NCI-H1436 (cell line): ENCODE results near the gene CUEDC1.
"Not testable (repeated sequence)": the region's sequence is repeated elsewhere in the genome, so short reads cannot be mapped to it uniquely, and the experiment has no call there.

Experiments used
- DNase-seq: peaks from one replicate; lab custom pipeline; 2025; lab: John Stamatoyannopoulos, UW

CUEDC1 gene

GRCh38 chr17:57985675-57985974, 30.4 kb upstream of the CUEDC1 start:
- DNase-seq, result no peak

- DNase-seq, result no peak
Measured at GRCh38 chr17:57984936-57985674, 29.9 kb upstream of the CUEDC1 start.

DNA sequence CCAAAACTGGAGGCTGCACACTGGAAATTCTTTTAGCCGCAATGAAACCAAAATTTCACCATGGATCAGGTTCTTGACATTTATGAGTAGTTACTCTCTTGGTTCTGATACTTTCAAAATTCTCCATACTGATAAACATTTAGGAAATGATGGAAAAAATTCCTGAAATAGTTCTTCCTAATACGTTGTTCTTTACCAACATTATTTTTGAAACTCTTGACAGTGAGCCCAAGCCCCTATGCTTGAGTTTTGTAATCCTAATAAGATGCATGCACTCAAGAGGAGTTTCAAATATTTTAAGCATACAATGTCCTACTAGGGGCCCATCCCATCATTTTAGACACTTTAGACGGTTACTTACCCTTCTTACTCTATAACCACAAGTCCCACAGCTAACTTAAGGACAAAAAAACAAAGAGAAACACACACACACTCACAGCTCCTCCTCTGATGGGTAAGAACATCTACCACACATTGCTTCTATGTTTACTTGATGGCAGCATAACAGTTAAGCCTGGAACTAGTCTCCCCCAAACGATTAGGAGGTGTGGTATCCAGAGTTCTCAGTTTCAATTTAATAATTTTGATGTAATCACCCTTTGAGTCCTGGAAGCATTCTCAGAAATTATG, 29.2 kb upstream of the CUEDC1 start:
- DNase-seq, result no peak

GRCh38 chr17:57983446-57983845, 28.2 kb upstream of the CUEDC1 start:
- no peak for DNase-seq

GRCh38 chr17:57982452-57983170, 27.4 kb upstream of the CUEDC1 start:
- no peak for DNase-seq

GRCh38 chr17:57980522-57980921, 25.3 kb upstream of the CUEDC1 start:
- no peak for DNase-seq

GRCh38 chr17:57979076-57979475, 23.9 kb upstream of the CUEDC1 start:
- no peak for DNase-seq

DNA sequence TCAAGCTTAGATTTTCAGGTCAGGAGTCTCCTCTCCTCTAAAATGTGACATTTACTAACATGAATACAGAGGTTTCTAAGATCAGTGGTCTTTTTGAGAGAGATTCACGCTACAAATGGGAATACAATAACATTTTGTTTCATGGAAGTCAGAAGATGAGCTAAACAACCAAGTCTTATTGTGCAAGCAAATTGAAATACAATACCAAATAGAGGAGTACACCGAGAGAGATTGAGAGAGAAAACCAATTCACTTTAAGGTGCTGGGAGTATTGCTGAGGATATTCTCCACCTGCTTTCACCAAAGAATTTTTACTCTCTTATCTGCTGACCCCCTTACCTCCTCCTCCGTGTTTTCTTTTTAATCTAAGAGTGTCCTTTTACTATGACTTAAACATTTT, 21.4 kb upstream of the CUEDC1 start:
- no peak for DNase-seq

DNA sequence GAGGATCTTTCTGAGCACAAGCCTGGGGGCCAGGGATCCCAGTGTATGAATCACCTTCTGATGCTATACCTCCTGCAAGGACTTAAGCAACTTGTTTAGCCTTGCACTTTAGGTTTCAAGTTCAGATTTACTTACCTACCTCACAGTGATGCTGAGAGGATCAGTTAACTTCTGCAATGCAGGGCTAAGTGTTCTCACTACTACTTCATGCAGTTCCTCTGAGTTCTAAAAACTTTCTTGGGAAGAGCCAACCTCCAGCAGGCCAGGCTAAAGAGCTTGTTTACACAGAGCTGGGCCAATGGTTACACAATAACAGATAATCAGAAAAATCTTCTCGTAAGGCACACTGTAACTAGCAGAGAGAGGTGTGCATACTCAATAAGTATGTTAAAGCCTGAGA, 19.8 kb upstream of the CUEDC1 start:
- DNase-seq, result no peak

DNA sequence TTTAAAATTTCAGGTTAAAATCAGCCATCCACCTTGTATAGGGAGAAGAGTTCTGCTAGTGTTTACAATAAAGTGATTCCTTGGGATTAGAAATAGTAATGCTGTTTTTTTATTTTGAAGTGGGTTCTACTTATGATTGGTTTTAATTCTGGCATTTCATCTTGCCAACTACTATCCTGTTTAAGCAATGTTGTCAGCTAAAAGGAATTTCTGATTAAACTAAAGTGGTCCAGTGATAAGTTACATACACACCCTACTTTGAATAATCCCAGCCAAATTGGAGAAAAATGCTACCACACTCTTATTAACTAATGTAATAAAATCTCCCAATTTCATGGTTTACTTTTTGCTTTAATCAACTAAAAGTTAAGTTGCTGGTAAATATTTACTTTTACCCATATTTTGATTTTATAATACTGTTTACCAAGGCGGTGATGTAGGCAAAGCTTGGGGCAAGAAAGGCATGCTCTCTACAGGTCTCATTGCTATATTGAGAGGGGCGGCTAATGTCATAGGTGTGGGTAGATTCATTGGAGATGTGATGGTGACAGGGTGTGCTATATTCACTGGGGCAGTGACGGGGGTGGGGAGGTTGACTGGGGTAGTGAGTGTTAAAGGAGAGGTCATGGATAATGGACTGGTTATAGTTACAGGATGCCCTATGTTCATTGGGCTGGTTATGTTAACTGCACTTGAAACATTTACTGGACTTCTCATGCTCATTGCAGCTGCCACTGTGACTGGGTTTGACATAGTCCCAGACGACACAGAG, 19.0 kb upstream of the CUEDC1 start:
- not testable (repeated sequence) for DNase-seq

GRCh38 chr17:57972151-57972550, 16.9 kb upstream of the CUEDC1 start:
- DNase-seq, result no peak

DNA sequence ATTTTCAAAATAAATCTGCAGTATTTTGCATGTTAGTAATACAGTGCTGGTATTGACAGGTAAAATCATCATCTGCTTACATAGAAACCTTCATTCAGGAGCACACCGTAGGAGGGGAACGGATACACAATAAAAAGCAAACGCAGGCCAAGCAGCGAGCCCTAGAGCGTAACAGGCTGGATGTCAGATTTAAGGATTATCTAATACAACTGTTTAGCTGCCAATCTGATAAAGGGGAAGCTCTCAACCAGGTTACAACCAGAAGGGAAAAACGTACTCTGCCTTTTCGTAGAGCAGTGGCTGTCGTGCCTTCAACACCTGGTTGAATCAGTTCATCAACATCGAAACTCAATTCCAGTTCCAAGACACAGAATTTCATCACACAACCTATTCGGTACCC, 16.4 kb upstream of the CUEDC1 start:
- no peak for DNase-seq

GRCh38 chr17:57970710-57971109, 15.5 kb upstream of the CUEDC1 start:
- DNase-seq, result no peak

DNA sequence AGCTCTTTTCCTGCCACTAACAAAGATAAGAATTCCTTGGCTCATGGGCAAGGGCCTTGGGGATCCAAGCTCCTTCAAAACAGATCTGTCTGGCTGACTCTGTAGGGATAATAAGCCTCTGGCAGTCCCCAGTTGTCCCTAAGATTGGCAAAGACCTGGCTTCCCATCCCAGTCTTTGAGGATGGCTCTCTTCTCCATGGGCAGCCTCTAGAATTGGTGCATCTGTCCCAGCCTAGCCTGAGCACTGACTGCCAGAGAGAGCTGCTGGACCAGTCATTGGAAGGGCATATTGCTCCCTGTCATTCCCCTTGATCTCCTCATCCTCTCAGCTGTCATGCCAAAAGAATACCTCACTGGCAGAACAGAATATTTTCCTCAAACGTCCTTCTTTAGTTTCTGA, 13.2 kb upstream of the CUEDC1 start:
- no peak for DNase-seq

GRCh38 chr17:57966875-57967274, 11.7 kb upstream of the CUEDC1 start:
- DNase-seq, result no peak

DNA sequence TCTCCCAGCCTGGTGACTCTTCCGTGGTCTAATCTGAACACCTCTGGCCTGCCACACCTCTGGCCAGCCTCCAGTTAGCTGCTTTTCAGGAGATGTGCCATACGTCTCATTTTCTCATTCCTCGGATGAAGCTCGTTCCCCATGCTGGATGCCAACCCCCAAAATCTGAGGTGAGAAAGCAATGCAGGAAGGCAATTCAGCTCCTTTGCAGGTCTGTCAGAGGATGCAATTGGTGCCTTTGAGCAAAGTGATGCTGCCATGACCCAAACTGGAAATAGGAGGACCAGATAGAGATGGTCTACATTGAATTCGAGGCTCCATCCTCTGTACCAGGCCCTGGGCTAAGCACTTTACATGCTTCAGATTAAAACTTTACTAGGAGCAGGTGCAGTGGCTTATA, 11.0 kb upstream of the CUEDC1 start:
- no peak for DNase-seq

- DNase-seq, result no peak
Measured at GRCh38 chr17:57965521-57966160, 10.4 kb upstream of the CUEDC1 start.

DNA sequence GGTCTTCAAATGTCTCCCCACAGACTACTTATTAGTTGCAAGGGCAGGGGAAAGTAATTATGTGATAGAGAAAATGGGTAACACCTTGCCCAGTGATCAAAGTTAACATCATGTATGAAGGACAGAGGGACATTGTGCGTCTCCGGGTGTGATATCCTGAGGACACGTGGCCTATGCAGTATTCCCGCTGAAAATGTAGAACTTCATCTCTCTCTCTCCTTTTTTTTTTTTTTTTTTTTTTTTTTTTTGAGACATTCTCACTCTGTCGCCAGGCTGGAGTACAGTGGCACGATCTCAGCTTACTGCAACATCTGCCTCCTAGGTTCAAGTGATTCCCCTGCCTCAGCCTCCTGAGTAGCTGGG, 7.9 kb upstream of the CUEDC1 start:
- DNase-seq, result no peak

DNA sequence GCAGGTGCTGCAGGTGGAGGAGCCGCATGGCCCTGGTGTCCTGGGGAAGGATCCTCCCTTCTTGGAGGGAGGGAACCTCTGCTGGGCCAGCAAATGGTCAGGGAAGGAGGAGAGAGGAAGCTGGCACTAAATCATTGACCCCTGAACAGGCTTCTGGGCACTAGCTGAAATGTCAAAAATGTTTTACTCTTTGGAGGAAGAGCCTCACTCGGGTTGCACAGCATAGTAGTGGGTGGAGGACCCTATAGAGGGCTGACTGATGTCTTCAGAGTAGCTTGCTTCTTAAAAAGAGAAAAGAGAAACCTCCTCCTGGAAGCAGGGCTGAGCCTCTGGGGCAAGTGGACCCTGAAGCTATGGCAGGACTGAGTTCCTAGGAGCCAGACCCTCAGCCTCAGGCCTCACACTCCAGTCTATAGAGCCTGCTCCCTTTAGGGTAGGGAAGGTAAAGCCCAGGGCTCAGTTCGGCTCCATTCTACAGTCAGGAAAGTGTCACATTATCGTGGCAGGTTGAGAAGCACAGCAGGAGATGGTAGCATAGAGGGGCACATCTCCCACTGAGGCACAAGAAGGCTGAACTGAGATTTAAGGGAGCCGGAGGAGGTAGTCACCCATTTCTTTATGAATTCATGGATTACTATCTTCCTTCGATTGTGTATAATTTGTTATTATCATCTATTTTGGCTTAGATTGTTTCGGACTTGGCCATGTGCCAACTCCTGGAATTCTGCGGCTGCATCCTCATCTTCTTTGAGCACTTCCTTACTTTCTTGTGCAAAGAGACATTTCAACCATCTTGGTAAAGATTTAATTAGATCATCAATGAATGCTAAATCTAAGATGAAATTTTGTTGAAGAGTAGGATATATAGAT, 7.3 kb upstream of the CUEDC1 start:
- no peak for DNase-seq

DNA sequence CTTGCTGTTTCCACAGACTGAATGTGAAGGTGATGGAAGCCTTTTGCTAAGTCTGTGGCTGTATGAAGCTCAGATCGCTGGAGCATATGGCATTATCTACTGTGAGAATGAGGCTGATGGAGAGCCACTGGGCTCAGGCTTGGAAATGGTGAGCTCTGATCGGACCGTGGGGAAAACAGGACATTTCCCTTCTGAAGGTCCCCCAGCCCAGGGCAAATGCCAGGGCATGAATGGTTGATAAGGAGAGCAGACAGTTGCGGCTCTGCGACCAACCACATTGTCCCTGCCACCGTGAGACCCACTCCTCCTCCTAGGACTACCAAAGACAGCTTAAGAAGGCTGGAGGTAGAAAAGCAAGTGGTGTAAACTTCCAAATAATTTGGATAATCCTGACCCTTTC, 4.7 kb upstream of the CUEDC1 start:
- DNase-seq, result no peak

GRCh38 chr17:57958391-57958790, 3.2 kb upstream of the CUEDC1 start:
- not testable (repeated sequence) for DNase-seq
